Measurements from ENCODE around the gene SRBD1.

- TF ChIP-seq GATA2 (IDR thresholded peaks at IDR 0.05; ENCODE audit: low read depth, low read length): no peak
- no peak for TF ChIP-seq GATA3 (IDR thresholded peaks at IDR 0.05; ENCODE audit: low read depth, low read length)
Observed at GRCh38 chr2:45401431-45401922, 209.6 kb downstream of the SRBD1 start.
